Caco-2 (cell line): ENCODE results near the gene FANCI. TPM values are rescaled to one million over a fixed set of nuclear protein-coding genes. Genes with fewer than 3 reads are reported as not detected.
A peak's percentile ranks its signal among the peaks of the same experiment; 100 is the strongest.

Experiments used
- BruUV-seq: library from RNA; stranded (reverse); fragments of 400-500 nt; replicated peaks from 2 replicates; lab custom pipeline; 2021; lab: Mats Ljungman, UMichigan
- CTCF ChIA-PET: fragments of 300-600 bp; sonication (Branson Sonifier 250); formaldehyde crosslinking; loops from one replicate; lab custom pipeline; 2022; ENCODE audit warnings: antibody characterized with exemption; lab: Charles Lee
- POLR2A ChIA-PET: fragments of 300-600 bp; sonication (Branson Sonifier 250); formaldehyde crosslinking; loops from one replicate; lab custom pipeline; 2022; ENCODE audit warnings: antibody characterized with exemption; lab: Charles Lee
- DNase-seq, 2 experiments: peaks; one replicate each; pipeline versions ENCODE4 v3.0.0 to v3.0.0-alpha.2; 2020 to 2022
- H3K27me3 ChIP-seq: replicated peaks from 2 replicates; pipeline ENCODE4 v1.6.0; 2011; ENCODE audit warnings: low read length; ENCODE audit not compliant: control insufficient read depth, insufficient read depth
- H3K36me3 ChIP-seq: 2 replicates; pipeline ENCODE4 v1.5.1; 2011; ENCODE audit warnings: low read length; ENCODE audit not compliant: control insufficient read depth, insufficient read depth
- H3K4me1 ChIP-seq: fragments of 250-450 bp; sonication (Bioruptor Pico); 2 replicates; pipeline ENCODE4 v1.5.1; 2020; ENCODE audit warnings: mild to moderate bottlenecking
- H3K4me3 ChIP-seq: 2 replicates; pipeline ENCODE4 v1.5.1; 2011; ENCODE audit warnings: low read depth, mild to moderate bottlenecking, control low read depth, low read length
- H3K9me3 ChIP-seq: fragments of 250-450 bp; sonication (Bioruptor Pico); 2 replicates; pipeline ENCODE4 v1.5.1; 2020; ENCODE audit warnings: mild to moderate bottlenecking, moderate library complexity
- H3K27ac Mint-ChIP-seq: one replicate; pipeline ENCODE4 v1.8.0; 2022; ENCODE audit warnings: mixed read lengths; ENCODE audit not compliant: unreplicated experiment
- H3K27me3 Mint-ChIP-seq: one replicate; pipeline ENCODE4 v1.8.0; 2022; ENCODE audit warnings: mixed read lengths; ENCODE audit not compliant: insufficient read depth, unreplicated experiment
- H3K36me3 Mint-ChIP-seq: one replicate; pipeline ENCODE4 v1.8.0; 2022; ENCODE audit warnings: mild to moderate bottlenecking, mixed read lengths; ENCODE audit not compliant: insufficient read depth, unreplicated experiment
- H3K4me1 Mint-ChIP-seq: one replicate; pipeline ENCODE4 v1.8.0; 2022; ENCODE audit warnings: low read depth, mixed read lengths; ENCODE audit not compliant: unreplicated experiment
- H3K4me3 Mint-ChIP-seq: one replicate; pipeline ENCODE4 v1.8.0; 2022; ENCODE audit warnings: mild to moderate bottlenecking, moderate library complexity, mixed read lengths; ENCODE audit not compliant: unreplicated experiment
- H3K9me3 Mint-ChIP-seq: one replicate; pipeline ENCODE4 v1.8.0; 2022; ENCODE audit warnings: mixed read lengths; ENCODE audit not compliant: unreplicated experiment
- intact Hi-C: fragments of 100-400 bp; cut with micrococcal nuclease; formaldehyde crosslinking; loops from one replicate; pipeline ENCODE4 v1.10.0; 2022; ENCODE audit not compliant: unreplicated experiment
- total RNA-seq: library from RNA; stranded (reverse); gene quantifications from 2 replicates; pipeline ENCODE4 v1.2.3, GENCODE V29; 2022
- TF ChIP-seq, protein P1 (sequence below), 2 experiments: fragments of 200-600 bp in 1 of 2; IDR thresholded peaks; 1 replicate in 1 of 2; 2 replicates in 1 of 2; pipeline versions ENCODE4 v1.5.1 to v1.8.0; 2011 to 2022; ENCODE audit warnings: antibody characterized with exemption in 1 of 2, control low read depth in 1 of 2, inconsistent platforms in 1 of 2, low read depth in 1 of 2, low read length in 1 of 2, mild to moderate bottlenecking in 1 of 2, moderate library complexity in 1 of 2; ENCODE audit not compliant: insufficient read depth in 1 of 2, severe bottlenecking in 1 of 2, unreplicated experiment in 1 of 2

FANCI gene
- total RNA-seq, 1 experiment from 2014 or later, result 94.2 TPM

GRCh38 chr15:89315375-89315929, 71.7 kb downstream of the FANCI start:
- peaks cover 98% of the 10 kb centered on the region for H3K36me3 Mint-ChIP-seq
- H3K27ac Mint-ChIP-seq, result peak overlapping the region; percentile 46
- H3K4me1 ChIP-seq, result no peaks in the 10 kb centered on the region
- intact Hi-C loops, result no loop called here
- no peak for DNase-seq
- TF ChIP-seq, protein P1, sequence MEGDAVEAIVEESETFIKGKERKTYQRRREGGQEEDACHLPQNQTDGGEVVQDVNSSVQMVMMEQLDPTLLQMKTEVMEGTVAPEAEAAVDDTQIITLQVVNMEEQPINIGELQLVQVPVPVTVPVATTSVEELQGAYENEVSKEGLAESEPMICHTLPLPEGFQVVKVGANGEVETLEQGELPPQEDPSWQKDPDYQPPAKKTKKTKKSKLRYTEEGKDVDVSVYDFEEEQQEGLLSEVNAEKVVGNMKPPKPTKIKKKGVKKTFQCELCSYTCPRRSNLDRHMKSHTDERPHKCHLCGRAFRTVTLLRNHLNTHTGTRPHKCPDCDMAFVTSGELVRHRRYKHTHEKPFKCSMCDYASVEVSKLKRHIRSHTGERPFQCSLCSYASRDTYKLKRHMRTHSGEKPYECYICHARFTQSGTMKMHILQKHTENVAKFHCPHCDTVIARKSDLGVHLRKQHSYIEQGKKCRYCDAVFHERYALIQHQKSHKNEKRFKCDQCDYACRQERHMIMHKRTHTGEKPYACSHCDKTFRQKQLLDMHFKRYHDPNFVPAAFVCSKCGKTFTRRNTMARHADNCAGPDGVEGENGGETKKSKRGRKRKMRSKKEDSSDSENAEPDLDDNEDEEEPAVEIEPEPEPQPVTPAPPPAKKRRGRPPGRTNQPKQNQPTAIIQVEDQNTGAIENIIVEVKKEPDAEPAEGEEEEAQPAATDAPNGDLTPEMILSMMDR (IDR thresholded peaks at IDR 0.05; ENCODE audit: insufficient read depth in 1 of 2, low read depth in 1 of 2, low read length in 1 of 2, severe bottlenecking in 1 of 2, unreplicated experiment in 1 of 2), result no peak
- no TSS peak for BruUV-seq
- no peaks in the 10 kb centered on the region for H3K27me3 ChIP-seq
- no peak overlapping the region for H3K4me3 ChIP-seq
- no peaks in the 10 kb centered on the region for H3K9me3 Mint-ChIP-seq
- no peaks in the 10 kb centered on the region for H3K27me3 Mint-ChIP-seq
- ChIA-PET CTCF (no interaction called here), POLR2A (no interaction called here)
- no peaks in the 10 kb centered on the region for H3K9me3 ChIP-seq
- H3K4me1 Mint-ChIP-seq, result peaks cover 9% of the 10 kb centered on the region
- no peak overlapping the region for H3K4me3 Mint-ChIP-seq
- H3K36me3 ChIP-seq, result peaks cover 5% of the 10 kb centered on the region

GRCh38 chr15:89316504-89316903, 72.7 kb downstream of the FANCI start:
- Mint-ChIP-seq H3K9me3 (no peaks in the 10 kb centered on the region), H3K36me3 (peaks cover 95% of the 10 kb centered on the region), H3K4me1 (peaks cover 9% of the 10 kb centered on the region), H3K27ac (no peak overlapping the region), H3K27me3 (no peaks in the 10 kb centered on the region), H3K4me3 (no peak overlapping the region)
- Histone ChIP-seq H3K27me3 (no peaks in the 10 kb centered on the region), H3K36me3 (peaks cover 5% of the 10 kb centered on the region), H3K4me3 (no peak overlapping the region), H3K9me3 (no peaks in the 10 kb centered on the region), H3K4me1 (no peaks in the 10 kb centered on the region)
- DNase-seq, result no peak
- TF ChIP-seq, protein P1 (IDR thresholded peaks at IDR 0.05; ENCODE audit: insufficient read depth in 1 of 2, low read depth in 1 of 2, low read length in 1 of 2, severe bottlenecking in 1 of 2, unreplicated experiment in 1 of 2), result no peak
- intact Hi-C loops, result no loop called here
- TSS peak; percentile 31 for BruUV-seq
- ChIA-PET POLR2A (no interaction called here), CTCF (no interaction called here)

- Histone ChIP-seq H3K36me3 (peaks cover 5% of the 10 kb centered on the region), H3K4me3 (no peak overlapping the region), H3K4me1 (no peaks in the 10 kb centered on the region), H3K9me3 (no peaks in the 10 kb centered on the region), H3K27me3 (no peaks in the 10 kb centered on the region)
- no TSS peak for BruUV-seq
- Mint-ChIP-seq H3K36me3 (peaks cover 95% of the 10 kb centered on the region), H3K27me3 (no peaks in the 10 kb centered on the region), H3K9me3 (no peaks in the 10 kb centered on the region), H3K27ac (no peak overlapping the region), H3K4me3 (no peak overlapping the region), H3K4me1 (peaks cover 9% of the 10 kb centered on the region)
- no peak for DNase-seq
- TF ChIP-seq, protein P1 (IDR thresholded peaks at IDR 0.05; ENCODE audit: insufficient read depth in 1 of 2, low read depth in 1 of 2, low read length in 1 of 2, severe bottlenecking in 1 of 2, unreplicated experiment in 1 of 2), result no peak
- CTCF ChIA-PET, result no interaction called here
- POLR2A ChIA-PET, result no interaction called here
- intact Hi-C loops, result no loop called here
These were observed 73.5 kb downstream of the FANCI start for GRCh38 chr15:89317186-89317720.
